ENCODE measurements around the gene PAIP1.
"Not testable (repeated sequence)": the region's sequence is repeated elsewhere in the genome, so short reads cannot be mapped to it uniquely, and the experiment has no call there.

PAIP1 gene

DNA sequence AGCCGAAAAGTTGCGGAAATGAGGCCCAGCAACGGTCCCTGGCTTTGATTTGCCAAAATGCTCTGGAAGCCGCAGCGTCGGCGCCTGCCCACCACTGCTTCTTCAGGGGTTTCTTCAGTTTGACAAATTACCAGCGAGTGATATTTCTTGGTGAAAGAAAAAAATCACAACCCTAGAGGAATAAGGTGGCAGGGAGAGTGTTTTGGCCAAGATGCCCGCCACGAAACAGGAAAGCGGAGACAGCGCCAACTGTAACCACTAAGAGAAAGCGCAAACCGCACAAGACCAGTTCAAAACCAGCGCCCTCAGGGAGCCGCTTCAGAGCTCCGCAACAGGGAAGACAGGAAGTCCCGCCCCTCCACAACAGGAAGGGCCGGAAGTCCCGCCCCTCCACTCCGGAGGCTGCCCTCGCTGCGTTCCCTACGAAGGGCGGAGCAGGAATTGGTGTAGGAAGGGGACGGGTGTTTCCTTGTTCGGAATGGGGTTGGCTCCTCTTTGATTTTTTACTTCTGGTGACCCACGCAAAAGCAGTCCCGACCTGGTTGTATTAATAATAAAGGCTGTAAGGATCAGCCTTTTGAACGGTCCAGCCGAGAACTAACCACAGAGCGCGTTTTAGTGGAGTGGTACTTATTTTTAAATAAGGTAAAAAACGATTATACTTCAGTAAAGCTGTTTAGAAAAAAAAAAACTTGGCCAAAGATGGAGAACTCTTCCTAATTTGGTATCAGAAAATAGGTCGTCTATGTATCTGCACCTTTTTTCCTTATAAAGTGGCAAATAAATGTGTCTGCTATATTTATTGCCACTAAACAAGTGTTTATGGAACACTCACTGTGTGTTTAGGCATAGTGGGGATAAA, 41.8 kb downstream of the PAIP1 start, which contains the start of gene C5orf34:
Gene C5orf34 (minus strand): TSS at position 333 of the 862 bp plus-strand sequence. CDS start 5,809 bp downstream, outside the sequence.
- DNase-seq, result peak; percentile 95

DNA sequence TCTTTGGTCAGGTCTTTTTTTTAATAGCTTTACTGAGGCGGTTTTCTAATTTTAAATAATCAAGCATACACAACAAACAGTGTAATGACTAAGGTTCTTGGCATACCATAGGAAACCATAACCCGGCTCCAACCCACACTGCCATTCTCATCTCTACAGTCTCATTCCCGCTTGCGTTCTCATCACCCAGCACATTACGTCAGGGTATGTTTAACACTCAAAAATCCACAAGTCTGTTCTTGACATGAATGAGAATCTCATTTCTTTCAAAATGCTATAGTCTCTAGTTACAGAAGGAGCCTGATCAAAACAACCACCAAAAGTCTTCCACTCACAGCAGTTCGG, 42.4 kb downstream of the PAIP1 start:
- DNase-seq, result no peak

DNA sequence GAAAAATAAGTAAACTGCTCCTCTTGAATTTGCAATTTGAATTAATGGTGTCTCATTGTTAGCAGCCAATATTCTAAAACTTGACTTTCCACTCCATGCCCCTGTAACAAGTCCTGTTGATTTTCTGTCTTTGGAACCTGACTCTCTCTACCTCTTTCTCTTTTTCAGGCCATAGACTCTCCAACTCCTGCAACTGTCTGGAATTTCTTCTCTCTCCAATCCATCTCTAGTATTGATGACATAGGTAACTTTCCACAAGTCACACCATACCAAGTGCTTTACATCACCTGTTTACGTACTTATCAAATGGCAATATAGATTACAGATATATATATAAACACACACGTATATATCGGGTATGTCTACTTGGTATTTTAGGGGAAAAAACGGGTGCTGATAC, 42.9 kb downstream of the PAIP1 start:
- no peak for DNase-seq

DNA sequence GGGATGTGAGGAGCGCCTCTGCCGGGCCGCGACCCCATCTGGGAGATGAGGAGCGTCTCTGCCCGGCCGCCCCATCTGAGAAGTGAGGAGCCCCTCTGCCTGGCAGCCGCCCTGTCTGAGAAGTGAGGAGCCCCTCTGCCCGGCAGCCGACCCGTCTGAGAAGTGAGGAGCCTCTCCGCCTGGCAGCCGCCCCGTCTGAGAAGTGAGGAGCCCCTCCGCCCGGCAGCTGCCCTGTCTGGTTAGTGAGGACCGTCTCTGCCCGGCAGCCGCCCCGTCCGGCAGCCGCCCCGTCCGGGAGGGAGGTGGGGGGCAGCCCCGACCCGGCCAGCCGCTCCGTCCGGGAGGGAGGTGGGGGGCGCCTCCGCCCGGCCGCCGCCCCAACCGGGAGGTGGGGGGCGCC, 45.8 kb downstream of the PAIP1 start:
- not testable (repeated sequence) for DNase-seq

DNA sequence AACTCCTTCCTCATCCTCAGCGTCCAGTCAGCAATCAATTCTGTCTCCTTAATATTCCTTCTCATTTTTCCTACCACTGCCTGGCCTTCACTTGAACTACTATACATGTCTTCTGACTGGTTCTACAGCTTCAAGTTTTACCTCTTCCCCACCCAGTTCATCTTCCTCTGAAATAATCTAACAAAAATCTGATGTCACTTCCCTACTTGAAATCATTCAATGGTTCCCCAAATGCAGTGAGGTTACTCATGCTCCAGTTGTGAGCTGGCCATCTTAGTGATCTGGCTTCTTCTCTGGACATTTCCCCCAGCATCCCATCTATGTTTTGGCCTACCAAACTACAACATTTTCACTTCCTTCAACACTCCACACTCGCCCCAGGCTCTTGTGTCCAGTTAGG, 58.3 kb downstream of the PAIP1 start:
- no peak for DNase-seq

DNA sequence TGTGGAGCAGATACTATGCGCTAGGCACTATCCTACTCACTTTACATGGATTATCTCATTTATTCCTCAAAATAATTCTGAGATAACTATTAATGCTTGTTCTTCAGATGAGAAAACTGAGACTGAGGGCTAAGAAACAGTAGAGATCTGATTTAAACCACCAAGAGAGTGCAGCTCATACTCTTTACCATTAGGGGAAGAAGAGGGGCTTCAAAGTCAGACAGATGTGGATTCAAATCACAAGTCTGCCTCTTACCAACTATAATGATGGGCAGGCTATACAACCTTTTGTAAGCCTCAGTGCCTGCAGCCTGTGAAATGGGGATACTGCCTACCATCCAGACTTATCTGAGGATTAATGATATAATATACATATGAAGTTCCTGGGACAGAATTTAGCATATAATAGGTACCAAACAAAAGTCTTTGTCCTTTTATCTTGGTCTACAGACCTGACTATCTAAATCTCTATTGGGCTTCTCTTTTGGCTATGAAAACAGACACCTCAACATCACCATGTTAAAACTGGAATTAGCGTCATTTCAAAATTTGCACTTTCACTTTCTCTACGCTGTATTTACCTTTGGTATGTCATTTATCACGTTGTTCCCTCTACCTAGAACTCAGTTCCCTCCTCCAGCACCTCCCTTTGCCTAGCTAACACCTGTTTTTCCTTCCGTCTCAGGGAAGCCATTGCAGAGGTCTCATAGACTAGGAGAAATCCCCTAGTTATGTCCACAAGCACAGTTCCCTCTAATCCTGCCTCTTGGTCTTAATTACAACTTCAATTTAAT, 59.4 kb downstream of the PAIP1 start:
- DNase-seq, result no peak

DNA sequence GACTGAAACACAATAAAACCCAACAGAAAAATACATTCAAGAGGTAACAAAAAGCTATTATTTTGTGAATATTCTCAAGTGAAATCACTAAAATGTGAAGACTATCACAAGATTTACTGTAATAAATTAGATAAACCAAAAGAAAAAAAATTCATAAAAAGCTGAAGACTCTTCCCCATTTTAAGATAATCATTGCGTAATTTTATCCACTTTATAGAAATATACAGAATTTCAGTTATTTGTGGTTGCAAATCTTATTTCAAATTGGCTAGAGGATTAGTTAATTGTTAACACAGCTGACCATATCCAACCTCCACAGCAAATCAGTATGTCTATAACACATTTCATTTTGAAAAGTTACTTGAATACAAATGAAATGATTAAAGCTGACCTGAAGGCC, 65.6 kb downstream of the PAIP1 start:
- no peak for DNase-seq

DNA sequence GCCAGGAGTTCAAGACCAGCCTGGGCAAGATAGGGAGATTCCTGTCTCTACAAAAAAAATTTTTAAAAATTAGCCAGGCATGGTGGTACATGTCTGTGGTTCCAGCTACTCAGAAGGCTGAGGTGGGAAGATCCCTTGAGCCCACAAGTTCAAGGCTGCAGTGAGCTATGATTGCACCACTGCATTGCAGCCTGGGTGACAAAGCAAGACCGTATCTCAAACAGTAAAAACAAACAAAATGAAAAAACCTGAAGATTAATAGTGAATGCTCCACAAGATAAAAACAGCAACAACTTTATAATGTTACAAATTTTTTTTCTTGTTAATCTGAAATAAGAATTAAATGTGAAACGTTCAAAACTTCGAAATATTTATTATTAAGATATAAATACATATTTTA, 70.5 kb downstream of the PAIP1 start:
- DNase-seq, result no peak

DNA sequence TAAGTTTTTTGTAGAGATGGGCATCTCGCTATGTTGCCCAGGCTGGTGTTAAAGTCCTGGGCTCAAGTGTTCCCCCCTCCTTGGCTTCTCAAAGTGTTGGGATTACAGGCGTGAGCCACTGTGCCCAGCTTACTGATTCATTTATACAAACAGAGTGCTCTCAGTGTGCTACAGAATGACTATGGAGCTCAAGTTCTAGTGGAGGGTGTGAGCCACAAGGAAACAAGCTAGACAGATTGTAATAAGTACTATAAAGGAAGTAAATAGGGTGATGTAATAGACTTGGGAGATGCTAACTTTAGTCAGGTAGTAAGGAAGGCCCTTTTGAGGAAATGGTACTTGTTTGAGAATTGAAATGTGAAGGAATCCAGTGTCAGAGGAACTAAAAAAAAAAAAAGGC, 71.5 kb downstream of the PAIP1 start:
- no peak for DNase-seq

DNA sequence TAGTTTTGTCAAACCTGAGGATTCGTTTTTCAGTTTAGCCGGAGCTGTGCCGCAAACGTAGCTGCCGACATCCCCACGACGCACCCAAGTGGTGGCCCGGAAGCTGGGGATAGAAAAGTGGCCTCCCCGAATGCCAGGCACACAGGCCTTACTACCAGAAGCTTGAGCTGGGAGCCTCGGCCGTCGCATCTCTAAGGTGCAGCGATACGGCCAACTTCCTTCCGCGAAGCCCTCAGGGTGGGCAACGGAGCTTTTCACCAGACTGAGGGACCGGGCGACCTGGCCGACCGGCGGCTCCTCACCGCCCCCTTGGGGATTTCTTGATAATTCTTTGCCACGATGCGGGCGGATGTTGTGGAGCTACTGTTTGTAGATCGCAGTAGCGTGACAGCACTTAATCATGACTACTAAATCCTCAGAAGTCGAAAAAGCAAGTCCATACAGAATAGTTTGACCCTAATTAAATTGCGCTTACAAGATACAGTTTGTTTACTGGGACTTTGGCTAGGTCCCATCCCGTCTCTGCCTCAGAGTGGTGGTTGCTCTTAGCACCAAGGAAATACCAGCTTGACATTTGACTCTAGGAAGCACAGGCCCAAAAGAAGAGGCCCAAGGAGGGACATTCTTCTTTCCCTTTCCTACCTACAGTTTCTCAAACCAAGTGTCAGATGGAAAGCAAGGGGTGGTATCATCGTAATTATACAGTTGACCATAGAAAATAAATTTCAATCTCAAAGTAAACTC, 72.6 kb downstream of the PAIP1 start:
- peak; percentile 89 for DNase-seq

DNA sequence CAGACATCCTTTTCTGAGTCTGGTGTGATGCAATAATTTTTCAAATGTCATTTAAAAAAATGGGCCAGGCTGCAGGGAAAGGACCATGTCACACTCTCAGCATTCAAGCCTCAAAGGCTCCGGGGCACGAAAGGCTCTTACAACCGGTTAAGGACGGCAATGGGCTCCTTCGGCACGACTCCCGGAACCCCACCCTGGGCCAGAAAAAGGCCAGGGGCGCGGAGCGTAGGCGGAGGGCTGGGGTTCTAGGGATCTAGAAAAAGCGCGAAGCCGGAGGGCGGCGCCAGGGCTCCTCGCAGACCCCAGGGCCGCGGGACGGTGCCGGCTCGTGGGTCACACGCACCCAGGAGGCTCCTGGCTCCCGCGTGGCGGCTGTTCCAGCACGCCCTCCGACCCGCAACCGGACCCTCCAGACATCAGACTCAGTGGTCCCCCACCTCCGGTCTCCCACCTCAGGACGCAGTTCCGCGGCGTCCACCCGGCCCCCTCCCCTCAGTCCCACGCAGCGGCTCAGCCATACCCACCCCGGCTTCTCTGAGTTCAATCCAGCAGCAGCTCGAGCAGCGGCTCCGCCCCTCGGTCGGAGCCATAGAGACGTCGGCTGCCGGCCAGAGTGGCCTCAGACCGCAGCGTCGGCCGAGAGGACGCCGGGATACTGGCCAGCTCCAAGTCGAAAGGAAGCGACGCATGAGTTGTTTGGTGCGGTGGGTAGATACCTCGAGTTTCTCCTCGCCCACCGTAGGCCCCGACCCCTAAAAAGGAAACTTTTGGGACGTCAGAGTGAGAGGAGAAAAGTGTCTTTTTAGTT, 73.4 kb downstream of the PAIP1 start, which contains the start of gene TMEM267:
Gene TMEM267 (minus strand): TSS at position 568 of the 808 bp plus-strand sequence. CDS start 29,896 bp downstream, outside the sequence.
- peak; percentile 98 for DNase-seq

DNA sequence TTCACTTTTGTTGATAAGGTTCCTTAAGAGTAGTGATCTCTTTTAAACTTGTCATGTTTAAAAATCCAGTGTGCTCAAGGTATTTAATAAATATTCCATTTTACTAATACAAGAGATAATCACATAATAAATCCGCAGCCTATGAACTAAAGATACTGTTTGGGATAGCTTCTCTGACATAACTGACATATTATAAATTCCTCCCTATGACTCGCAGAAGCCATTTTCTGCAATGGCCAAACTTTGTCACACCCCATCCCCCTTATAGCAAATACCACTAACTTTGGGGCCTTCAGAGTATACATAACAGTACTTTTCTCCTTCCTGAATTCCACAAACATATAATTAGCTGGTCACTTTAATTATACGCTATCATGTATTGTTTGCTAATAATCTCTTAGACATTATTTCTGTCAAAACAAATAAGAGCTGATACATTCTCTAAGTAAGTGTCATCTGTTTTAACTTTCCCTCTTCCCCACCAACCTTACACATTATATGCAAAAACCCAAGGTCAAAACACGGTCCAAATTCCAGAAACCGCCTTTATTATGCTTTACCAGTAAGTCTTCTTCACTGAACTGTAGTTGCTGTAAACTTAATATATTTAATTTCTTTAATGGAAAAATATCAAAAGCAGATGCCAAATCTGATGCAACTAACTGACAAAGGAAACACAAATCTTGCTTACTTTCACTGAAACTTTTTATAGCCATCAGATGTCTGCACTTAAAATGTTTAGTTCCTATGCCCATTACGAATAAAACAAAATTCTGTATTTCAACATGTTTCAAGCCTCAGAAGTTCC, 74.2 kb downstream of the PAIP1 start:
- DNase-seq, result no peak

All from midbrain (tissue), 1 donor.